Thoracic aorta (tissue), 2 donors: ENCODE results near the gene SORCS1. TPM values are rescaled to one million over a fixed set of nuclear protein-coding genes. Genes with fewer than 3 reads are reported as not detected.

Experiments
- ATAC-seq: fragments of 150-250 bp; one replicate; pipeline ENCODE4 v1.8.0; 2017; ENCODE audit warnings: low read depth; ENCODE audit not compliant: insufficient number of reproducible peaks, low FRiP score
- DNase-seq: peaks from one replicate; pipeline ENCODE4 v3.0.0-alpha.2; 2020; ENCODE audit warnings: low spot score
- H3K27ac ChIP-seq, 2 donors: fragments of 200-600 bp; sonication (generic); 1 replicate in 1 of 2; 2 replicates in 1 of 2; pipeline ENCODE4 v1.5.1; 2016; ENCODE audit warnings: mild to moderate bottlenecking in 2 of 2, moderate library complexity in 2 of 2
- H3K27me3 ChIP-seq: fragments of 200-600 bp; sonication (generic); replicated peaks from 2 replicates; pipeline ENCODE4 v1.6.0; 2016; ENCODE audit warnings: mild to moderate bottlenecking; ENCODE audit not compliant: insufficient read depth
- H3K36me3 ChIP-seq: fragments of 200-600 bp; sonication (generic); one replicate; pipeline ENCODE4 v1.5.1; 2016
- H3K4me1 ChIP-seq, 2 donors: fragments of 200-600 bp; sonication (generic); 1 replicate in 1 of 2; 2 replicates in 1 of 2; pipeline versions ENCODE4 v1.5.1 to v1.6.0; 2016; ENCODE audit warnings: low read depth in 2 of 2, mild to moderate bottlenecking in 1 of 2; ENCODE audit not compliant: control insufficient read depth in 1 of 2
- H3K4me3 ChIP-seq: fragments of 200-600 bp; sonication (generic); 2 replicates; pipeline ENCODE4 v1.5.1; 2016; ENCODE audit warnings: mild to moderate bottlenecking
- H3K9me3 ChIP-seq: fragments of 200-600 bp; sonication (generic); 2 replicates; pipeline ENCODE4 v1.5.1; 2016
- CTCF ChIP-seq: fragments of 200-600 bp; sonication (generic); IDR thresholded peaks from one replicate; pipeline ENCODE4 v1.5.1; 2019; ENCODE audit warnings: antibody characterized with exemption
- total RNA-seq, 2 donors: library from RNA; depleted of rRNA; stranded (reverse); fragments of >200 nt; gene quantifications; one replicate each; pipeline versions ENCODE4 v1.1.0 to v1.2.3, GENCODE V29; 2016

SORCS1 gene
- total RNA-seq, 2 donors from 2014 or later, result 0.27 to 1.1 TPM

- H3K36me3 ChIP-seq, result no peaks in the 10 kb centered on the region
- no peak overlapping the region for H3K4me3 ChIP-seq
- DNase-seq (no peak), ATAC-seq (no peak)
- H3K27ac ChIP-seq, result no peak overlapping the region
- no peaks in the 10 kb centered on the region for H3K27me3 ChIP-seq
- no peaks in the 10 kb centered on the region for H3K4me1 ChIP-seq
- no peak for TF ChIP-seq CTCF
- H3K9me3 ChIP-seq, result no peaks in the 10 kb centered on the region
Observed at GRCh38 chr10:106996510-106996909, 168.0 kb downstream of the SORCS1 start.

- Histone ChIP-seq H3K27me3 (no peaks in the 10 kb centered on the region), H3K36me3 (no peaks in the 10 kb centered on the region), H3K4me1 (no peaks in the 10 kb centered on the region), H3K27ac (no peak overlapping the region), H3K9me3 (no peaks in the 10 kb centered on the region), H3K4me3 (no peak overlapping the region)
- ATAC-seq (no peak), DNase-seq (no peak)
- no peak for TF ChIP-seq CTCF
Observed at GRCh38 chr10:106992055-106992454, 172.5 kb downstream of the SORCS1 start.

DNA sequence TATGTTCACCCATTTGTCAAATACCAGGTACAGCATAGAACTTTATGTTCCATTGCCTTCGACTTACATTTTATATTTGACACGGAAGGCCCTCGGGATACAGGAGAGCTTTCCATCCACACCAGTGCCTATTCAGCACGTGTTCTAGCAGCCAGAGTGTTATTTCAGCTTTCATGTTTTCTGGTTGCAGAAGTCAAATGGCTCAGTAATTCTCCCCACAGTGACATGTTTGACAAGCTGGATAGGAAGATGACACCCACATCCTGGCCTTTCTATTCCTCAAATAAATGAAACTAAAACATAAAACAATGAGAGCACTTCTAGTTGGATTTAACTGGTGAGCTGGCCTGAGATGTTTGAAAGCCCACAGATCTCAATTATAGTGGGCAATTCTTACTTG, 173.4 kb downstream of the SORCS1 start:
- no peaks in the 10 kb centered on the region for H3K27me3 ChIP-seq
- no peaks in the 10 kb centered on the region for H3K36me3 ChIP-seq
- no peak for TF ChIP-seq CTCF
- DNase-seq (no peak), ATAC-seq (no peak)
- H3K4me1 ChIP-seq, result no peaks in the 10 kb centered on the region
- no peak overlapping the region for H3K27ac ChIP-seq
- no peak overlapping the region for H3K4me3 ChIP-seq
- no peaks in the 10 kb centered on the region for H3K9me3 ChIP-seq

DNA sequence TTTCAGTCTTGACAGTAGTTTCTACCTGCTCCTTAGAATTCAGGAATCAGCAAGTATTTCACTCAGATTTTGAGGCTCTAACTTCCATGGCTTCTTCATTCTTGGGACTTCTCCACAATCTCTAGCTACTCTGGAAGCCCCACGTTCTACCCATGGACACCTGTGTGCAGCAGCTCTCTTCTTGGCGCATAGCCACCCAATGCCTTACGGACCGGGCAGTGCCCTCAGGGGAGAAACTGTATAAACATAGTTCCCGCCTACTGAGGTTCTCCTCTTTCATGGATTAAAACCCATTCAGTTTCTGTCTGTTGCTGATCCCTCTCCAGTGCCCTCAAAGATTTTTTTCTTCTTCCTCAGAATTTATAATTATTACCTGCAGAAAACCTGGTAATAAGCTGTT, 177.1 kb downstream of the SORCS1 start:
- TF ChIP-seq CTCF, result no peak
- Histone ChIP-seq H3K27me3 (no peaks in the 10 kb centered on the region), H3K4me3 (no peak overlapping the region), H3K36me3 (no peaks in the 10 kb centered on the region), H3K4me1 (no peaks in the 10 kb centered on the region), H3K9me3 (no peaks in the 10 kb centered on the region), H3K27ac (no peak overlapping the region)
- DNase-seq, result no peak
- ATAC-seq, result no peak

GRCh38 chr10:106982268-106982667, 182.2 kb downstream of the SORCS1 start:
- H3K4me3 ChIP-seq, result no peak overlapping the region
- H3K27ac ChIP-seq, result no peak overlapping the region
- H3K4me1 ChIP-seq, result no peaks in the 10 kb centered on the region
- ATAC-seq (no peak), DNase-seq (no peak)
- no peaks in the 10 kb centered on the region for H3K9me3 ChIP-seq
- no peaks in the 10 kb centered on the region for H3K36me3 ChIP-seq
- no peak for TF ChIP-seq CTCF
- H3K27me3 ChIP-seq, result no peaks in the 10 kb centered on the region
